GM18861 (cell line): Measurements from ENCODE around the gene HAO1.
"Not testable (repeated sequence)": the region's sequence is repeated elsewhere in the genome, so short reads cannot be mapped to it uniquely, and the experiment has no call there.

Source experiments
- ATAC-seq: cut with Tn5 transposase; IDR thresholded peaks from one replicate; pipeline ENCODE4 v1.9.1; 2021; ENCODE audit not compliant: unreplicated experiment

Gene HAO1

DNA sequence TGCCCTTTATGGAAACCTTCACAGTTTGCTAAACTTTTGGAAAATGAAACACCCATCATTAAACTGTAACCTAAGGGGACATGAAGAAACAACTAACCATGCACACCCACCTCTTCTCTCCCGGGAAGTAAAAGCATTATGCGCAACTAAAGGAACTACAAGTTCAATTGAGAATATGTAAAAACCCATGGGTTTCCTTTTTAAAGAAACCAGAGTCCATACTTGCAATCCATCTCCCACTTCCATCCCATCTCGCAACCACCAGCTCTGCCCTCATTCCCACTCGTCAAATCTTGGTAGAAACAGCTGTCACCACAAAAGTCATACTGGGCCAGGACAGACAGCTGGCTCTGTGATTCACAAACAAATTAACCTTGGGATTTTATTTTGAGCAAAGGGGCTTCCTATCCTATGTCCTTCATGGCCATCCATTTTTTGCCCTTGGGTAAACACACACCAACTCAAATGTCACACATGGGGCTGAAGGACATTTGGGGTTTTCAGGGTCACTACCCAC, 81.5 kb downstream of the HAO1 start:
- ATAC-seq = no peak

DNA sequence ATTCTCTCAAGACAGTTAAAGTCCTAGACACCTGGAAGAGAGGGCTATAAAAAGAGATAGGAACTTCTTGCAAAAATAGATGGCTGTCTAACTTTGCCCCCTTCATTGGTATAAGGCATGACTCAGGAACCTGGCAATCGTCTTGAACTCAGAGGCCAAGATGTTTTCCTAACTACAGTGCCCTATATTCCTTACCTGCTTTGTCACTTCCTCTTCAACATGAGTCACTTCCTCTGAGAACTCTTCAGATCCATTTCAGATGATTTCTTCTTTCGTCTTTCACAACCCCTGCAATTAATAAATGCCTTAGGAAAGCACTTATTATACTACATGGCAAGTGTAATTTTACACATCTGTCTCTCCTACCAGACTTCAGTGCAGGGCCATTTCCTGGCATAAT, 83.5 kb downstream of the HAO1 start:
- no peak for ATAC-seq

DNA sequence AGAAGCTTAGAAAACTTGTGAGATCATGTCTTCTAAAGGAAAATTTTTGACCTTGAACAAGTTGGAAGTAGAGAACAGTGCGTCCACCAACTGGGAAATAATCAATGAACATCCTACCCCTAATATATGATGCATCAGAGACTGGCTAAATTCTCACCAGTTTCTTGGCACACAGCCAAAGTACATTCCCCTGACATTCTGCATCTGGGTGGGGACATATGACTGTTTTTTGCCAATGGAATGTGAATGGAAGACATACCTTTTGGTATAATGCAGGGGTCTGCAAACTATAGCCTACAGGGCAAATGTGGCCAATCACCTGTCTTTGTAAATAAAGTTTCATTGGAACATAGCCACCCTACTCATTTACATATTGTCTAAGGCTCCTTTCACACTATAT, 84.7 kb downstream of the HAO1 start:
- ATAC-seq = no peak

DNA sequence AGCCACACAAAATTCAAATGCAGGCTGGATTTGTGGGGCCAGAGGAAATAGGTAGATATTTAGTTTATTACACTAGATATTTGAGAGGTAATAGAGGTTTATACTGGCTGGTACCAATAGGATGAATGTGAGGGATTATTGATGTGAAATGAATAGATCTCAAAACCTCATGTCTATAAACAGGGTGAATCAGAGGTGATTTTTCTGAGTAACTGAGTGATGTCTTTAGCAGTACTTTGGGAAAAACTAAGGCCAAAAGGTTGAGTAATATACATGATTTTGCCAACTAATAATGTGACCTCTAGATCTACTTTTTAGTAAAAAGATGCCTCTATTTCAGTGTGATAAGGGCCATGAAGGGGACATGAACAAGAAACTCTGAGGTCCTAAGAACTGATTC, 86.8 kb downstream of the HAO1 start:
- ATAC-seq = no peak

DNA sequence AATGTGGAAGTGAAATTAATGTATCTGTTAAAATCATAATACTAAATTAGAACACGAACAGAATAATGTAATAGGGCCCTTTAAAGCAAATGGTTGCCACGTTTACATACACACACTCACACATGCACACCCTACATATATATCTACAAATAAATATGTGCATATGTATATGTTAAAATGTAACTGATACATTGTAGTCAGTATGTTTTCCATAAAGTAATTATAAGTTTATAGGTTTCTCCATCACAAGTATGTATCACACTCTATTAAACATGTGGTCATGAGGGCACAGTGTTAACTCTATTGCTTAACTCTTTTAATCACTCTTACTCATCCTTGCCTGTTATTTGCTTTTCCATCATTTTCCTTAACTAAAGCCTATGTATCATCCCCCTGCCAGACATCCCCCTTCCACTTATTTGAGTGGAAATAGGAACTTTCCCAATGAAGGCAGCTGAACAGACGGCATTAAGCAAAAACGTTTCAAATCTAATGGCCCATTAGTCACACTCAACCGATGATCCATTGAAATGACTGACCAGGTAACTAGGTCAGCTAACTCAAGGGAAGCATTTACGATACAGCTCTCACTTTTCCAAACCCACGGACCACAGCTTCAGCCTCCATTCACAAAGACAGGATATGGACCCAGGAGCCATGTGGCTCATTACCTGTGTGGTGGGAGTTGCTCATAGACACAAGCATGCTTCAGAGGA, 89.3 kb downstream of the HAO1 start:
- ATAC-seq = no peak

DNA sequence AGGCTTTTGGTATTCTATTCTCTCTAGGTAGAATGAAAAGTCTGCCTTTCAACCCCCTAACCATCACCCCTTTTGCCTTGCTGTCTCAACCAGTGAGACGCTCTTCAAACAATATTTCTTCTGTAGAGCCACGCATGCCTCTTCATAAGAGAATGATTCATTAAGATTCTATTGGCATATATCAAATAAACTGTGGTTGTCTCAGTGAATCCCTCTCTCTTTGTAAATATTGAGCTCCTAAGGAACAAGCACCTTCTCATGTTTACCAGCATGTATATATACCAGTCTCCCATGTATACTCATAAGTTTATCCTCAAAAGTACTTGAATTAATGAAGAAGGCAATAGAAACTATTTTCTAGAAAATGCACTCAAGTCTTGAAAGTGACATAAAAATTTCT, 90.6 kb downstream of the HAO1 start:
- ATAC-seq = no peak

DNA sequence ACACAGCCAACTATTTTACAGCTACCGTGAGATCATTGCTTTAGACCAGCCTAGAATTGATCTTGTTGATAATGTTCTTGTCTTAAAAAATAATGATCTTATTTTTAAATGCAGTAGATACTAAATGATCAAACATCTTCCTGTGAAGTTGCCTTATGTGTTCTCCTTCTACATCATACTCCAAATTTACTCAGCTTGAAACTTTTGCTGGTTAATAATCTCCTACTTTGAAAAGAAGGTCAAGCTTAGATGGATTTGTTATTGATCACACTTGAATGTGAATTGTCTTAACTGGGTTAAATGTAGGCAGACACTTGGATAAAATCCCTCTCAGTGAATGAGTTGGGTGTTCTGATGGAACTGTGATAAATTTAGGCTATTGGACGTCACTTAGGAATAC, 91.9 kb downstream of the HAO1 start:
- ATAC-seq = no peak

DNA sequence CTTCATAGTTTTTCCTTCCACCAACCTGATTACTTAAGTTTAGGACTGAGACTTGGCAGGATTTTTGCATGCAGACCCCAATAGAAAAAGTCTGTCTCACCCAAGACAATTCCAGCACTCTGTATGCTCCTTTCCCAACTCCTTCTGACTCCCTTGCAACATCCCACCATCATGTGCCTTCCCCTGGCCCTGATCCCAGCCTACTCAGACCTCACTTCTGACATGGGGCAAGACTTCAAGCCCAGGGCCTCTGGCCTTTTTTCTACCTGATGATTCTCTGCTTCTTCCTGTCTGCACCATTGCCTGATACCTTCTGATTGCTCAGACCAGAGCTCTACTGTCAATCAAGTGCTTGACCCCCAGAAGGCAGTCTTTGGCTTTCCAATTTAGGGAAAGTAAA, 96.6 kb downstream of the HAO1 start:
- ATAC-seq = no peak

DNA sequence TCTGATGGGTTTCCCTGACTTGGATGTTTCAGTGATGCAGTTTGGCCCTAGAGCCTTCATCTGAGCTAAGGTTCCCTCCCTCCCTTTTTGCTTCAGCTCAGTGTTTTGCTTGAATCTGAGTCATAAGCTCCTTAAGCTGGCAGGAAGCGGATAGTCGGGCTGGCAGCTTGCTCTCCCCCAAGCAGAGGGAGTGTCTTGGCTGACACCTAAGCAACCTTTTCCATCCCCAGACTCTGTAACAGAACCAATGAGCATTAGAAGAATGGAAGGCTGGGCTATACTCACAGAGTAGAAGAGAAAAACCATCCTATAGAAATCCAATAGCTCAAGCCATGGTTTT, 98.3 kb downstream of the HAO1 start:
- ATAC-seq = no peak

DNA sequence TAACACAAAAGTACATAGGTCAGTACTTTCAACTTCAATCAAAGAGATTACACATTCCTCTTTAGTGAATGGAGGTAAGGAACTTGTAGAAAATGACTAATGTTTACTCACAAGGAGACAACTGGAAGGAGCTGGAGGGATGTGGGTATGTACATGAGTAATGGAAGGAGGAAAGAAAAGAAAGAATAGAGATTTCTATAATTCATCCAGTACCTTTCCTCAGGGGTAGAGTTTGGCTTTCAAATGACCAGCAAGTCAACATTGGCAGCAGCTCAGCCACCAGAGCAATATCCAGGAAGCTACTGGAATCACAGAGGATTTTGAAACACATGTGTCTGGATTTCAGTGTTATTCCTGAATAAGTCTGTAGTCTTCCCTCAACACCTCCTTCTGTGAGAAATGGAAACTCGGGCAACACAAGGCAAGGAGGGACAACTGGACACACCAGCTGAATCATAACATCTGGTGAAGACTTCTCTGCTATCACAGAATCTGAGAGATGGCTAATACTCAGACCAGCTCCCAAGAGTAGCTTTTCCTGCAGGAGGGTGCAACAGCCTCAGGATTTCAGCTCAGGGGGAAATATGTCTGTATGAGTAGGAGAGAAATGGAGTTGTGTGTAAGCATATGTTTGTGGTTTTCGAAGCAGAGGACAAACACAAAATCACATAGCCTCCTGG, 98.8 kb downstream of the HAO1 start:
- no peak for ATAC-seq

DNA sequence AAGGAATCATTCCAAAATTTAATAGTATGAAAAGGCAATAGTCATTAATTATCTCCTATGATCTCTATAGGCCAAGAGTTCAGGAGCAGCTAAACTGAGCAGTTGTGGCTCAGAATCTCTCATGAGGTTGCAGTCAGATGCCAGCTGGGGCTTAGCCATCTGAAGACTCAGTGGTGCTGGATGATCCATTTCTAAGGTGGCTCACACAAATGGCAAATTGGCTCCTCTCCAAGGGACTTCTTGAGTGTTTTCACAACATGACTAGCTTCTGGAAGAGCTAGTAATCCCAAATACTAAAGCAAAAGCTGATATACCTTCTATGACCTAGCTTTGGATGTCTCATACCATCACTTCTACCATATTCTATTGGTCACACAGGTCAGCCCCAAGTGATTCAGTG, 104.2 kb downstream of the HAO1 start:
- ATAC-seq = no peak

DNA sequence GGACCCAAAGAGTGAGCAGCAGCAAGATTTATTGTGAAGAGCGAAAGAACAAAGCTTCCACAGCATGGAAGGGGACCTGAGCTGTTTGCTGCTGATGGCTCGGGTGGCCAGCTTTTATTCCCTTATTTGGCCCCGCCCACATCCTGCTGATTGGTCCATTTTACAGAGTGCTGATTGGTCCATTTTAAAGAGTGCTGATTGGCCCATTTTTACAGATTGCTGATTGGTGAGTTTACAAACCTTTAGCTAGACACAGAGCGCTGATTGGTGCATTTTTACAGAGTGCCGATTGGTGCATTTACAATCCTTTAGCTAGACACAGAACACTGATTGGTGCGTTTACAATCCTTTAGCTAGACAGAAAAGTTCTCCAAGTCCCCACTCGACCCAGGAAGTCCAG, 105.8 kb downstream of the HAO1 start:
- not testable (repeated sequence) for ATAC-seq
